ENCODE measurements around the gene USP40. TPM values are rescaled to one million over a fixed set of nuclear protein-coding genes. Genes with fewer than 3 reads are reported as not detected.

USP40 gene
- total and polyA plus RNA-seq, 2 of the 8 experiments (the other 6 are each of a cell fraction or from before 2014, with no cell fraction given) = 12.0 to 15.7 TPM

DNA sequence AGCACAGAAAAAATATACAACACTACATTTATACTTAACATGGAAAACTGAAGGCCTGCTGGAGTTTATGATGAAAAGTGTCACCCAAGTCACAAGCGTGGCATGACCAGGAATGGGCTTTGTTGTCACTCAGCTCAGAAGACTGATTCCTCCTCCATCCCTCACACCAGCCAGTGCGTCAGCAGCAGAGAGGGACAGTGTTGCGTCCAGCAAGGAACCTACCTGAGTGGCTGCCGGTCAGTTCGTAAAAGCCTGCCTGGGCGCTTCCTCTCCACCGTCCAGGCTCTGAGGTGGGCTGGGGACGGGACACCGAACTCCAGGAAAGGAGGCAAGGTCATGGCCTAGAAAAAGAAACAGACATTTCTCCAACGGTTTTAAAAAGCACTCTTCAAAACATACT lies 77.4 kb downstream of the USP40 start (continued):
- no peak for TF ChIP-seq HDAC6 (IDR thresholded peaks at IDR 0.05; ENCODE audit: low read depth, low read length)
- TF ChIP-seq POLR2AphosphoS5 (IDR thresholded peaks at IDR 0.05; ENCODE audit: low read depth, low read length) = no peak
- TF ChIP-seq TBP (IDR thresholded peaks at IDR 0.05; ENCODE audit: low read depth, low read length) = no peak
- TF ChIP-seq SP2 (IDR thresholded peaks at IDR 0.05; ENCODE audit: low read length) = no peak
- no peak for TF ChIP-seq NRF1 (IDR thresholded peaks at IDR 0.05; ENCODE audit: low read depth, low read length)
- no peak for TF ChIP-seq GTF2F1 (IDR thresholded peaks at IDR 0.05; ENCODE audit: borderline replicate concordance, low read depth, low read length)
- TF ChIP-seq, protein P1, sequence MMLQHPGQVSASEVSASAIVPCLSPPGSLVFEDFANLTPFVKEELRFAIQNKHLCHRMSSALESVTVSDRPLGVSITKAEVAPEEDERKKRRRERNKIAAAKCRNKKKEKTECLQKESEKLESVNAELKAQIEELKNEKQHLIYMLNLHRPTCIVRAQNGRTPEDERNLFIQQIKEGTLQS (IDR thresholded peaks at IDR 0.05; ENCODE audit: insufficient read depth, low read depth, low read length) = no peak
